ENCODE results near the gene EBF4.

DNA sequence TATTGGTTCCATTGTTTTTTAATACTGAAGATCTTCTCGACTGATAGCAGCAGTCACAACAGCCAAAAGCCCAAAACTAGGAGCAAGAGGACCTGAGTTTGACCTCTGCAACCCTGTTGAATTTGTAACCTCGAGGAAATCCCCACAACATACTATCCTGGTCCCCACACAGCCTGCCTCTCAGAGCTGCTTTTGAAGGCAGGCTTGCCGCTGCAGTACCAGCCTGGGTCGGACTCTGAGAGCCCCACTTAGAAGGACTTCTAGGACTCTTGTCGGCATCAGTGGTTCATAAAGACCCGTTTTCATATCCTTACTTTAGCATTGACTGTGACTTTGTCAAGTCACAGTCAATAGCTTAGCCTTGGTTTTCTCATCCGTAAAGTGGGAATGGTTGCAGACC lies 49.3 kb downstream of the EBF4 start:
- TF ChIP-seq CTCF (IDR thresholded peaks at IDR 0.05) = no peak
- TF ChIP-seq EZH2 (IDR thresholded peaks at IDR 0.05; ENCODE audit: borderline replicate concordance, insufficient read depth, low read depth, low read length, poor library complexity, severe bottlenecking) = no peak
